GM18505 (cell line): ENCODE measurements around the gene LPCAT2.
"Not testable (repeated sequence)": the region's sequence is repeated elsewhere in the genome, so short reads cannot be mapped to it uniquely, and the experiment has no call there.

Experiments
- ATAC-seq: cut with Tn5 transposase; IDR thresholded peaks from one replicate; pipeline ENCODE4 v1.9.1; 2021; ENCODE audit not compliant: unreplicated experiment
- POLR2A ChIP-seq: IDR thresholded peaks from 4 replicates; pipeline ENCODE4 v1.6.1; 2011; ENCODE audit warnings: borderline replicate concordance; ENCODE audit not compliant: insufficient read depth, insufficient read length; ENCODE audit errors: extremely low read depth

LPCAT2 gene

DNA sequence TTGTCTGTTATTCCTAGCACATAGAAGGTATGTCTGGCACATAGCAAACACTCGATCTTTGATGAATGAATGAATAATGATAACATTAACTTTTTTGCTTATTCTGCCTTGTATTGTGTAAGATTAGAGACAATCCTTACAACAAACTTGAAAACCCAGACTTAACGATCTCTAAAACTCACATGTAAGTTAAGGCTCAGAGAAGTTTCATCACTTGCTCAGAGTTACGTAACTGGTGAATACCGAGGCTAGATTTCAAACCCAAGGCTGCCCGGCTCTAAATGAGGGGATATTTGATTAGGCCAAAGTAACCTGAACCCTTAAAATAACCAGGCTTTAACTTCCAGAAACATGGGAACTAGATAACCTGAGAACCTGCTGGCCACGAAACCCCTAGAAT lies 79.9 kb downstream of the LPCAT2 start:
- no peak for ATAC-seq
- no peak for TF ChIP-seq POLR2A

DNA sequence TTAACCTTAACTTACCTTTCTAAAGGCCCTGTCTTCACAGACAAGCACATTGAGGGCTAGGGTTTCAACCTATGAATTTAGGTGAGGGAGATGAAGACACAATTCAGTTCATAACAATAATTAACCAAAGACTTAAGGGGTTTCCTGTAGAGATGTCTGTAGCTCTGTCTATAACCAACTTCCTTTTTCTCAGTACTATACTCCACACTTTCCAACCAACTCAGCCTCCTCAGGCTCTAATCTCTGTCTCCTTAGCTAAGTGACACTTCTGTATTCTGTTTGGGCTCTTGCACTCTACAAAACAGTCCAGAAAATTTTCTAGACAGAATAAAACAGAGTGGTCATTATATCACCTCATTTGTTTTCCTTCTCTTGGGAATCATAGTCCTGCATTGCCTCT lies 83.4 kb downstream of the LPCAT2 start:
- no peak for TF ChIP-seq POLR2A
- ATAC-seq: no peak

DNA sequence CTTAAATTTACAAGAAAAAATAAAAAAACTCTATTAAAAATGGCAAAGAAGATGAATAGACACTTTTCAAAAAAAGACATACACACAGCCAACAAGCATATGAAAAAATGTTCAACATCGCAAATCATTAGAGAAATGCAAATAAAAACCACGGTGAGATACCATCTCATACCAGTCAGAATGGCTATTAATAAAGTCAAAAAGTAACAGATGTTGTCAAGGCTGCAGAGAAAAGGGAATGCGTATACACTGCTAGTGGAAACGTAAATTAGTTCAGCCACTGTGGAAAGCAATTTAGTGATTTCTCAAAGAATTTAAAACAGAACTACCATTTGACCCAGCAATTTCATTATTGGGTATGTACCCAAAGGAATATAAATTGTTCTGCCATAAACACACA lies 89.1 kb downstream of the LPCAT2 start:
- ATAC-seq: no peak
- TF ChIP-seq POLR2A: no peak

DNA sequence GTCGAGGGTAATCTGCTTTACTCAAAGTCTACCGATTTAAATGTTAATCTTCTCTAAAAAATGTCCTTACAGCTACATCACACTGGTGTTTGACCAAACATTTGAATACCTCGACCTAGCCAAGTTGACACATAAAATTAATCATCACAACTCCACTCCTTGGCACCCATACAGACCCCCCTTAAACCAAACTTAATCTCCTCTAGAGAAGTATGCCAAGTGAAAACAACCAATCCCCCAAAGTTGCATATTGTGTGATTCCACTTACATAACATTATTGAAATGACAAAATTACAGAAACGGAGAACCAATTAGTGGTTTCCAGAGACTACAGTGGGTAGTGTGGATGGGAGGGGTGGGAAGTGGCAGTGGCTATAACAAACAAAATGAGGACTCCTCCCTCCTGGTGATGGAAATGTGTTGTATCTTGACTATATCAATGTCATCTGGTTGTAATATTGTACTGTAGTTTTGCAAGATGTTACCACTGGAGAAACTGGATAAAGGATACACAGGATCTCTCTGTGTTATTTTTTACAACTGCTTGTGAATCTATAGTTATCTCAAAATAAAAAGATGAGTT lies 97.0 kb downstream of the LPCAT2 start:
- TF ChIP-seq POLR2A: no peak
- no peak for ATAC-seq

DNA sequence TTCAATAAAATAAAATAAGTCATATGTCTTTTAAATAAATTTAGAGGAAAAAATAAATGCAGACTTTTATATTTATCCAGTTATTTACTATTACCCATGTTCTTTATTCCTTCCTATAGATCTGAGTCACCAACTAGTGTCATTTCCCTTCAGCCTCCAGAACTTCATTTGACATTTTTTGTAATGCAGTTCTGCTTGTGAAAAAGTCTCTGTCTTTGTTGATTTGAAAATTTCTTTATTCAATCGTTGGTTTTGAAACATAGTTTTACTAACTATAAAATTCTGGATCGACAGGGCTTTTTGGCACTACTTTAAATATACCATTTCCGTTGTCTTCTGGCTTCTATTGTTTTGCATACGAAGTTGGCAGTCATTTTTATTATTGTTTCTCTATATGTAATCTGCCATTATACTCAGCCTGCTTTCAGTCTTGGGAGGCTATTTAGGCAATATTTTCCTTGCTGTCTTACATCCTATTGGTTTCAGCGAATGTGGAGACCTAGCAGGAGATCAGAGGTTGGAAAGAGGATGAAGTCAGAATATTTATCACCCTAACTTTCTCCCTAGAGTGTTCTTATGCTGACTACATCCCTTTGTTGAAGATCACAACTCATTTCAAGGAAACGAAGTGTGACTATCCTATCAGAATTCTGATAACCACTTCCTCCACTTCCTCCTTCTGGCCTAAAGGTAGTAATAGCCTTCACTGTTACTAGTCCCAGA lies 104.9 kb downstream of the LPCAT2 start:
- no peak for ATAC-seq
- no peak for TF ChIP-seq POLR2A

DNA sequence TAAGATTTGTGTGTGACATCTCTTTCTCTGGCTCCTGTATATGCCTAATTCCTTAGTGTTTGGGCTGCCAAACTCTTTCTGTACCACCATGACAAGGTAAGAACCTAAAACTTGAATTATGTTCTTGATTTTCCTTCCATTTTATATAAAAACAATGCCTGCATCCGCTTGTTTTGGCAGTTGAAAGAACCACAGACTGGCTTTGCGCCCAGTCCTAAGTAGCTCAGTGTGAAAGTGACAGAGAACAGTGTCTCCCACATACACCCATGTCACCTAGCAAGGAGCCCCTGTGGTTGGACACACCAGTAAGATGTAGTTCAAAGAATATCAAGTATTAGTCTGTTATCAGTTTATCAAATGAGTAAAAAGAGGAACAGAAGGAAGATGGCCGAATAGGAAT lies 106.2 kb downstream of the LPCAT2 start:
- no peak for ATAC-seq
- no peak for TF ChIP-seq POLR2A

DNA sequence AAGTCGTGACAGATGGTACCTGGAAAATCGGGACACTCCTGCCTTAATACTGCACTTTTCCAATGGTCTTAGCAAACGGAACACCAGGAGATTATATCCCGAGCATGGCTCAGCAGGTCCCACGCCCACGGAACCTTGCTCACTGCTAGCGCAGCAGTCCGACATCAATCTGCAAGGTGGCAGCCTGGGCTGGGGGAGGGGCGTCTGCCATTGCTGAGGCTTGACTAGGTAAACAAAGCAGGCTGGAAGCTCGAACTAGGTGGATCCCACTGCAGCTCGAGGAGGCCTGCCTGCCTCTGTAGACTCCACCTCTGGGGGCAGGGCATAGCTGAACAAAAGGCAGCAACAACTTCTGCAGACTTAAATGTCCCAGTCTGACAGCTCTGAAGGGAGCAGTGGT lies 106.8 kb downstream of the LPCAT2 start:
- not testable (repeated sequence) for ATAC-seq

DNA sequence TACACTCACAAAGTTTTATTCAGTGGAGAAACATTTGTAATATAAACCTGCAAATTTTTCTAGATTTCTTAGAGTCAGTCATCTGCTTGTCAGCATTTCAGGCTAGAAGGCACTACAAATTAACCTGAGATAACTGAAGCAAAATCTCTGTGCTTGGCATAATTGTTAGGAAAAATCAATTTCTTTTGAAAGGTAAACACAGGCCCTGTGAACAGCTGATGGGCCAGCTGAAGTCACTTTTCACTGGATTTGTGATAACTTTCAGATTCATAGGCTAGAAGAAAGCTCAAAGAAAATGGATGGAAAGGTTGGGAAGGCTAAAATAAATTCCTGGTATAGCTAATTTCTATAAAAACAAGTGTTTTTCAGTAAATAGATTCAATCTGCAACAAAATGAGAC lies 112.9 kb downstream of the LPCAT2 start:
- no peak for TF ChIP-seq POLR2A
- no peak for ATAC-seq

DNA sequence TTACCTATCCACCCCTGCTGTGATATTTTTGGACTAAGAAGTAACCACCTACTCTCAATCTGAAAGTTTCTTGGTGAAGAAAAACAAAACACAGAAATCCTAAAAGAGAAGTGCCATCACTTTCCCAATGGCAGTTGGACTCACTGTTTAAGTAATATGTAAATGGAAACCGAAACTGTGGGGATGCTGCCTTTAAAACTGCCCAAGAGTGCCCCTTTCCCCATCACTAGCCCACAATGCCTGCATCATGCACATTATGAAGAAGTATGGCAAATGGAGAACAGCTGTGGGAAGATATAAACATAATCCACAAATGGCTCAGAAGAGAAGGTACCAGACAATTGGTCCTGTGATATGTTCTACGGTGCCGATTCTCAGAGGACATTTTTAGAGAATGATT lies 113.4 kb downstream of the LPCAT2 start:
- ATAC-seq: no peak

DNA sequence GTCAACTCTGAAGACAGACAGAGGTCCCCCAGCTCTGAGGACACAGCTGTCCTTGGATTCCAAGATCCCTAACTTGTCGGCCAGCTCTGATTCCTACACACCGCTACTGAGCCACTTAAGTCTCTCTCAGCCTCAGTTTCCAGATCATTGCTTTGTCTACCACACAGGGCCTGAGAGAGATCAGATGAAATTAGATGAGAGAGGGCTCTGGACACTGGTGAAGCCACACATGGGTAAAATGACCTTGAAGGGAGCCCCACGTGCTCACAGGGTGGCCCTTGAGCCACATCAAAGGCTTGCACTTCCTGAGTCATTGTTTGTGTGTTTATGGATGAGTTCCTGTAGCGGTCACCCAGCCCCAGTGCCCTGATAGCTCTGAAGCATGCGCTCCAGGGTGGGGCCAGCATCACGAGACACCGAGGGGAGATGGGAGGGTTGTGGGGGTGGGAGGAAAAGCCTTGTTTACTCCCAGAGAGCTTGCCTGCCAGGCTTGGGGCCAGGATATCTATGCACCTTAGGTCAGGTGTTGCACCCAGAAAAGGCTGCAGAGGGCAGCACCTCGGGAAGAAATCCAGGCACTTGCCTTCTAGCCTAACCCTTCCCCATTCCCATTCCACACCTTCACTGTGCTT lies 114.2 kb downstream of the LPCAT2 start:
- ATAC-seq: no peak
- no peak for TF ChIP-seq POLR2A

More for the DNA sequence above, 113.4 kb downstream of the LPCAT2 start:
- no peak for TF ChIP-seq POLR2A

DNA sequence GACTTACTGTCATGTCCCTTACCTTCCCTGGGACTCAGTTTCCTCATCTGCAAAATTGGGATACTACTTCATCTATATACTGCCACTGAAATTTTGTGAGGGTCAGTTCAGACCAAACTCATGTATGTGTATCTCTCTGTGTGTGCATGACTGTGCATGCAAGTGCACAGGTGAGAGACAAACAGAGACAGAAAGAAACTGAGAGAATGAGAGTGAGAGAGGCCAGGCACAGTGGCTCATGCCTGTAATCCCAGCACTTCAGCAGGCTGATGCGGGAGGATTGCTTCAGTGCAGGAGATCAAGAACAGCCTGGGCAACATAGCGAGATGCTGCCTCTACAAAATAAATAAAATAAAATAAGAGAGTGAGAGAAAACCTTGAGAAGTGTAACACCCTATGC lies 114.8 kb downstream of the LPCAT2 start:
- TF ChIP-seq POLR2A: no peak
- ATAC-seq: no peak

DNA sequence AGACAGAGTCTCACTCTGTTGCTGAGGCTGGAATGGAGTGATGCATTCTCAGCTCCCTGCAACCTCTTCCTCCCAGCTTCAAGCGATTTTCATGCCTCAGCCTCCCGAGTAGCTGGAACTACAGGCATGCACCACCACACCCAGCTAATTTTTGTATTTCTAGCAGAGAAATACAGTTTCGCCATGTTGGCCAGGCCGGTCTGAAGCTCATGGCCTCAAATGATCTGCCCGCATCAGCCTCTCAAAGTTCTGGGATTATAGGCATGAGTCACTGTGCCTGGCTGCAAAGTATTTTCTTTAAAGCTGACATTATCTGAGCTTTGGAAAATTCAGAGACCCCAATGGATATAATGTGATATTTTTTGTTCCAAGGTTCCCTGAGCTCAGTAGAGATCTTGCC lies 115.8 kb downstream of the LPCAT2 start:
- no peak for ATAC-seq
- no peak for TF ChIP-seq POLR2A

DNA sequence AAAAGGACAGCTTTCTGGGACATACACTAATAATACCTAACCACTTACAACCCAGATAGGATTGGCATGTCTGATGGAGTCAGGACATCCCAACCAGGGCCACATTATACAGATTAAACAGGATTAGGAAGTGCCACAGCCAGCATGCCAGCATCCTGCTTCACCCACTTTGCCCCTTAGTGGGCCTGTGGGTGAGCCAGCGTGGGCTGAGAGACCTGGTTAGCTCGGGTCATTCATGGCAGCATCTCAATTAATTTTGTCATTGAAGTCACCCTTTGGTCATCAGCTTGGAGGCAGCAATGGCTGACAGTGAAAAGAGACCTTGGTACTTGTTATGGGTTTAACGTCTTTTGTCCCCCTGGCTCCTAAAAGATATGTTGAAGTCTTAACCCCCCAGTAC lies 117.0 kb downstream of the LPCAT2 start:
- TF ChIP-seq POLR2A: no peak
- no peak for ATAC-seq

DNA sequence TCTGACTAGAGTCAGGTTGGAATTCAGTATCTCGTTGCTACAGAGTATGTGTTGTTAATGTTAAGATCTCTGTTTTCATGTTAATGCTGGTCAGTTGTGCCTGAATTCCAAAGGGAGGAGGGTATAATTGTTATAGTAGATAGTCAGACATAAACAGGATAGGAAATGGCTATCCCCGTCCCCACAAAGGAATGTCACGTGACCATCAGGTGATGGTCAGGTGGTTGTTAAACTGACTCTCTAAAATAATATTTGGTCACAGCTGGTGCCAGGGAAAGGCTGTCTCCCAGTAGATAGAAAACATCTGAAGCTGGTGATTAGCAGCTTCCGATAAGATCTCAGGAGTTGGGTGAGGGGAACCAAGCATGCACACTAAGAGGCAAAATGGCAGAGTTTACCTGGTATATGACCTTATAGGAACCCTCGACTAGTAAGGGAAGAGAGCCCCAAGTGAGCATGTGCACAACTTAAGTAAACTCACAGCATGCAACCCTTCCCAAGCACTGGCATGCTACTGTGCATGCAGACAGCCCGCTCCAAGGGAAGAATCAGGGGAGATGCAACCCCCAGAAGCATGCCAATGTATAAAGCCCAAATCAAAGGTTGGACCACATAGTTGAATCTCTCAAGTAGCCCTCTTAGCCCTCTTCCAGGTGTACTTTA lies 119.6 kb downstream of the LPCAT2 start:
- ATAC-seq: no peak
- TF ChIP-seq POLR2A: no peak

DNA sequence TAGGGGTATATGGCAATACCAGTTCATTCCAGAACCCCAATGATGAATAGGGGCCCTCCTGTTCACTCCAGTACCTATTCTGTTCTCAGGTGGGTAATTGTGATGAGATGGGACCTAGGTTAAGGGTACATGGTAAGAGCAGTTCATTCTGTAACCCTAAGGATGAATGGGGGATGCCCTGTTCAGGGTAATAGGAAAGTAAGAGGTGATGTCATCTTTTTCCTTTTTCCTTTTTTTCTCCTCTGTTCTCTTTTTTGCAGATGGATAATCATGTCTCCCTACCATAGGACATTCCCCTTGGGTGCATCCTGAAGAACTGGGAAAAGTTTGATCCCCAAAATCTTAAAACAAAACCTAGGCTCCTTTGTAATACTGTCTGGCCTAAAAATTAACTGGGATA lies 121.9 kb downstream of the LPCAT2 start:
- ATAC-seq: no peak
- no peak for TF ChIP-seq POLR2A

DNA sequence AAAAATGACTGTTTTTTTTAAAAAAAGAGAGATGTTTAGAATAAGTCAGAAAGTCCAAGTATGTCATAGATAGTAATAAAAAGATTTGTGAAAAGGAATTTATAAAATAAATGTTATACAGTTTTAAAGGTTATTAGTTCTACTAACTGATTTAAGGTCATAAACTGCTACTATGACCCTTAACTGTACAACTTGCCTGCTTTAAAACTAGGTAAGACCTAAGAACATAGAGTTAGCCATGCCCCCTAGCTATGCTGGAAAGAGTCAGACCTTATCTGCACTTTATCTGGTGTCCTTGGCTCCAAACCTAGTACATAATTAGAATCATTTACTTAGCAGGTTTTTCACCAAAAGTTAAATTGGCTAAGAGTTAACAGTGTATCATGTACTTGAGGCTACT lies 123.4 kb downstream of the LPCAT2 start:
- TF ChIP-seq POLR2A: no peak
- no peak for ATAC-seq
